Gastrocnemius medialis (tissue), 4 donors: ENCODE results near the gene TXNRD1. TPM values are rescaled to one million over a fixed set of nuclear protein-coding genes. Genes with fewer than 3 reads are reported as not detected.
"Not testable (repeated sequence)": the region's sequence is repeated elsewhere in the genome, so short reads cannot be mapped to it uniquely, and the experiment has no call there.

Experiments
- ATAC-seq, 2 donors: fragments of 150-250 bp; one replicate each; pipeline ENCODE4 v1.9.1; 2016
- DNase-seq, 2 donors: peaks; one replicate each; pipeline ENCODE4 v3.0.0-alpha.2; 2019
- H3K27ac ChIP-seq, 4 donors: fragments of 200-600 bp; sonication (generic); 1 replicate in 1 of 4; 2 replicates in 3 of 4; pipeline ENCODE4 v1.5.1; 2016 to 2018; ENCODE audit warnings: mild to moderate bottlenecking in 2 of 4, moderate library complexity in 1 of 4
- H3K27me3 ChIP-seq, 3 donors: fragments of 200-600 bp; sonication (generic) in 2 of 3; 1 replicate in 1 of 3; 2 replicates in 2 of 3; pipeline versions ENCODE4 v1.5.1 to v1.6.0; 2016 to 2019; ENCODE audit warnings: mild to moderate bottlenecking in 1 of 3, moderate library complexity in 1 of 3
- H3K36me3 ChIP-seq, 2 donors: fragments of 200-600 bp; sonication (generic) in 1 of 2; one replicate each; pipeline ENCODE4 v1.5.1; 2017 to 2018
- H3K4me1 ChIP-seq, 2 donors: fragments of 200-600 bp; sonication (generic) in 1 of 2; one replicate each; pipeline ENCODE4 v1.5.1; 2016 to 2017; ENCODE audit warnings: mild to moderate bottlenecking in 2 of 2
- H3K4me3 ChIP-seq, 4 donors: fragments of 200-600 bp; sonication (generic) in 3 of 4; 1 replicate in 1 of 4; 2 replicates in 3 of 4; pipeline ENCODE4 v1.5.1; 2016 to 2019; ENCODE audit warnings: mild to moderate bottlenecking in 2 of 4
- H3K9me3 ChIP-seq, 3 donors: fragments of 200-600 bp; sonication (generic) in 2 of 3; 1 replicate in 1 of 3; 2 replicates in 2 of 3; pipeline ENCODE4 v1.5.1; 2016 to 2019
- CTCF ChIP-seq, 5 experiments: fragments of 450-650 bp in 3 of 5; fragments of 200-600 bp in 2 of 5; sonication (generic) in 2 of 5; IDR thresholded peaks in 4 of 5; conservative IDR thresholded peaks in 1 of 5; 1 replicate in 4 of 5; 2 replicates in 1 of 5; pipeline ENCODE4 v1.5.1; 2016 to 2019; ENCODE audit warnings: antibody characterized with exemption in 5 of 5, mild to moderate bottlenecking in 3 of 5, moderate library complexity in 3 of 5
- POLR2A ChIP-seq, 2 donors: fragments of 450-650 bp; IDR thresholded peaks; one replicate each; pipeline ENCODE4 v1.6.1; 2017; ENCODE audit warnings: antibody characterized with exemption in 2 of 2, mild to moderate bottlenecking in 2 of 2, moderate library complexity in 2 of 2
- in situ Hi-C, 4 donors: fragments of 200-750 bp; cut with MboI; loops; one replicate each; pipeline versions ENCODE4 v1.15.0 to v1.8.0; 2017; ENCODE audit warnings: low sequenced_read_pairs in 4 of 4
- intact Hi-C: fragments of 100-400 bp; cut with DNase I; formaldehyde crosslinking; loops from one replicate; pipeline ENCODE4 v1.15.1; 2023; ENCODE audit warnings: low total_unique reads
- total RNA-seq, 4 donors: library from RNA; depleted of rRNA; stranded (reverse); fragments of >200 nt; gene quantifications; one replicate each; pipeline versions ENCODE4 v1.1.0 to v1.2.3, GENCODE V29; 2016

Gene TXNRD1
- total RNA-seq, 4 donors from 2014 or later, result 96.6 to 139 (median 118) TPM

- H3K36me3 ChIP-seq, result peaks cover 8 to 80% of the 10 kb centered on the region in 2 donors
- no peak overlapping the region for H3K27ac ChIP-seq
- no peak overlapping the region for H3K4me3 ChIP-seq
- no peak for DNase-seq
- intact Hi-C loops (no loop called here), in situ Hi-C loops (no loop called here)
- ATAC-seq, result no peak
- H3K27me3 ChIP-seq, result no peaks in the 10 kb centered on the region
- TF ChIP-seq POLR2A (IDR thresholded peaks at IDR 0.05) (no peak), CTCF (IDR thresholded peaks at IDR 0.05 in 4 of 5, conservative IDR thresholded peaks at IDR 0.05 in 1 of 5) (no peak)
- H3K9me3 ChIP-seq, result no peaks in the 10 kb centered on the region
- H3K4me1 ChIP-seq, result no peaks in the 10 kb centered on the region
Measured at GRCh38 chr12:104320627-104321024, 105.0 kb downstream of the TXNRD1 start.

- Histone ChIP-seq H3K4me1 (no peaks in the 10 kb centered on the region), H3K4me3 (no peak overlapping the region), H3K27me3 (no peaks in the 10 kb centered on the region), H3K9me3 (no peaks in the 10 kb centered on the region), H3K36me3 (peaks cover 8 to 80% of the 10 kb centered on the region in 2 donors), H3K27ac (no peak overlapping the region)
- TF ChIP-seq CTCF (IDR thresholded peaks at IDR 0.05 in 4 of 5, conservative IDR thresholded peaks at IDR 0.05 in 1 of 5), result no peak
- no peak for TF ChIP-seq POLR2A (IDR thresholded peaks at IDR 0.05)
- no peak for DNase-seq
- in situ Hi-C loops (no loop called here), intact Hi-C loops (no loop called here)
- ATAC-seq, result no peak
Measured at GRCh38 chr12:104321949-104322348, 106.4 kb downstream of the TXNRD1 start.

- in situ Hi-C loops, result not testable (repeated sequence)
Measured at GRCh38 chr12:104322533-104322932, 107.0 kb downstream of the TXNRD1 start.

GRCh38 chr12:104323899-104324298 lies 108.3 kb downstream of the TXNRD1 start:
- Histone ChIP-seq H3K27ac (no peak overlapping the region), H3K4me3 (no peak overlapping the region), H3K4me1 (no peaks in the 10 kb centered on the region), H3K27me3 (no peaks in the 10 kb centered on the region), H3K9me3 (no peaks in the 10 kb centered on the region), H3K36me3 (peaks cover 8 to 88% of the 10 kb centered on the region in 2 donors)
- in situ Hi-C loops (no loop called here), intact Hi-C loops (no loop called here)
- DNase-seq (no peak), ATAC-seq (no peak)
- TF ChIP-seq POLR2A (IDR thresholded peaks at IDR 0.05), result no peak
- no peak for TF ChIP-seq CTCF (IDR thresholded peaks at IDR 0.05 in 4 of 5, conservative IDR thresholded peaks at IDR 0.05 in 1 of 5)

More at GRCh38 chr12:104322533-104322932, 107.0 kb downstream of the TXNRD1 start:
- H3K27ac ChIP-seq, H3K4me1 ChIP-seq, ATAC-seq, H3K27me3 ChIP-seq, DNase-seq, H3K9me3 ChIP-seq, intact Hi-C loops, H3K4me3 ChIP-seq: not testable (repeated sequence)
- peaks cover 8 to 83% of the 10 kb centered on the region in 2 donors for H3K36me3 ChIP-seq

- H3K4me3 ChIP-seq, H3K27me3 ChIP-seq, H3K4me1 ChIP-seq, H3K9me3 ChIP-seq, in situ Hi-C loops, H3K27ac ChIP-seq, intact Hi-C loops, DNase-seq, ATAC-seq: not testable (repeated sequence)
- H3K36me3 ChIP-seq, result peaks cover 0 to 85% of the 10 kb centered on the region in 2 donors
Measured at GRCh38 chr12:104328278-104328677, 112.7 kb downstream of the TXNRD1 start.

- ATAC-seq, result no peak
- H3K4me1 ChIP-seq, result no peaks in the 10 kb centered on the region
- intact Hi-C loops, result no loop called here
Measured at GRCh38 chr12:104328790-104329189, 113.2 kb downstream of the TXNRD1 start.

More at GRCh38 chr12:104328790-104329189, 113.2 kb downstream of the TXNRD1 start:
- DNase-seq, result no peak
- TF ChIP-seq POLR2A (IDR thresholded peaks at IDR 0.05) (no peak), CTCF (IDR thresholded peaks at IDR 0.05 in 4 of 5, conservative IDR thresholded peaks at IDR 0.05 in 1 of 5) (no peak)
- H3K27me3 ChIP-seq, result no peaks in the 10 kb centered on the region
- H3K36me3 ChIP-seq, result peaks cover 0 to 88% of the 10 kb centered on the region in 2 donors
- H3K27ac ChIP-seq, result no peak overlapping the region
- no peaks in the 10 kb centered on the region for H3K9me3 ChIP-seq
- in situ Hi-C loops, result no loop called here
- H3K4me3 ChIP-seq, result no peak overlapping the region
